SK-N-SH (cell line): ENCODE data around the gene OR2AT4. TPM values are rescaled to one million over a fixed set of nuclear protein-coding genes. Genes with fewer than 3 reads are reported as not detected.

ENCODE experiments used
- CTCF ChIA-PET: fragments of 300-600, 350-600 bp; formaldehyde crosslinking; extraction: SDS; loops from one replicate; lab custom pipeline; 2021; lab: Yijun Ruan, JAX
- POLR2A ChIA-PET: fragments of 350-600 bp; sonication (Branson Sonifier 250); formaldehyde crosslinking; extraction: SDS; loops from one replicate; lab custom pipeline; 2020; ENCODE audit warnings: antibody characterized with exemption, inconsistent platforms; lab: Yijun Ruan, JAX
- DNase-seq: peaks from one replicate; pipeline ENCODE4 v3.0.0; 2012
- H2AFZ ChIP-seq: fragments of 200-600 bp; sonication (generic); 2 replicates; pipeline ENCODE4 v1.8.1; 2016; ENCODE audit warnings: antibody characterized with exemption, mild to moderate bottlenecking, low read depth
- H3F3A ChIP-seq: fragments of 200-600 bp; sonication (generic); replicated peaks from 2 replicates; pipeline ENCODE3; 2016; ENCODE audit warnings: antibody characterized with exemption, mild to moderate bottlenecking; ENCODE audit not compliant: insufficient read depth
- H3K27ac ChIP-seq, 2 experiments: fragments of 200-500 bp in 1 of 2; fragments of 200-600 bp in 1 of 2; sonication (Bioruptor generic) in 1 of 2; sonication (generic), shearing (Covaris generic) in 1 of 2; 2 replicates each; pipeline versions ENCODE4 v1.5.1 to v1.6.1; 2014 to 2016; ENCODE audit warnings: low read depth in 2 of 2, inconsistent platforms in 1 of 2, low read length in 1 of 2, mild to moderate bottlenecking in 1 of 2, mixed read lengths in 1 of 2
- H3K27me3 ChIP-seq: fragments of 200-600 bp; sonication (generic), shearing (Covaris generic); 2 replicates; pipeline ENCODE4 v1.6.1; 2016; ENCODE audit warnings: mixed run types; ENCODE audit not compliant: insufficient read depth
- H3K36me3 ChIP-seq, 2 experiments: fragments of 200-500 bp in 1 of 2; fragments of 200-600 bp in 1 of 2; sonication (Bioruptor generic) in 1 of 2; sonication (generic) in 1 of 2; replicated peaks in 1 of 2; 2 replicates each; pipeline versions ENCODE3 to v1.5.1; 2014 to 2016; ENCODE audit warnings: low read length in 1 of 2, mild to moderate bottlenecking in 1 of 2; ENCODE audit not compliant: insufficient read depth in 2 of 2, control insufficient read depth in 1 of 2
- H3K4me1 ChIP-seq, 2 experiments: fragments of 200-500 bp in 1 of 2; fragments of 200-600 bp in 1 of 2; sonication (Bioruptor generic) in 1 of 2; sonication (generic), shearing (Covaris generic) in 1 of 2; 2 replicates each; pipeline versions ENCODE4 v1.5.1 to v1.6.1; 2014 to 2016; ENCODE audit warnings: low read depth in 1 of 2, low read length in 1 of 2, mixed run types in 1 of 2; ENCODE audit not compliant: insufficient read depth in 2 of 2, control insufficient read depth in 1 of 2
- H3K4me2 ChIP-seq: fragments of 200-600 bp; sonication (generic), shearing (Covaris generic); 2 replicates; pipeline ENCODE4 v1.6.1; 2017; ENCODE audit warnings: mixed run types
- H3K4me3 ChIP-seq, 2 experiments: fragments of 200-500 bp in 1 of 2; fragments of 200-600 bp in 1 of 2; sonication (Bioruptor generic) in 1 of 2; sonication (generic), shearing (Covaris generic) in 1 of 2; 2 replicates each; pipeline versions ENCODE4 v1.5.1 to v1.8.1; 2014 to 2016; ENCODE audit warnings: low read depth in 2 of 2, inconsistent platforms in 1 of 2, low read length in 1 of 2, mild to moderate bottlenecking in 1 of 2, mixed read lengths in 1 of 2, moderate library complexity in 1 of 2
- H3K79me2 ChIP-seq: fragments of 200-600 bp; sonication (generic); 2 replicates; pipeline ENCODE4 v1.8.1; 2017; ENCODE audit warnings: mild to moderate bottlenecking; ENCODE audit not compliant: insufficient read depth
- H3K9ac ChIP-seq: fragments of 200-600 bp; sonication (generic); 2 replicates; pipeline ENCODE4 v1.6.1; 2017; ENCODE audit warnings: mixed run types
- H3K9me2 ChIP-seq: fragments of 200-600 bp; sonication (generic); 2 replicates; pipeline ENCODE4 v1.6.1; 2017; ENCODE audit warnings: mixed run types
- H3K9me3 ChIP-seq: fragments of 200-600 bp; sonication (generic); 2 replicates; pipeline ENCODE4 v1.6.1; 2017; ENCODE audit warnings: mixed run types, mild to moderate bottlenecking, moderate library complexity
- H4K20me1 ChIP-seq: fragments of 200-600 bp; sonication (generic); 2 replicates; pipeline ENCODE4 v1.6.1; 2017; ENCODE audit warnings: mild to moderate bottlenecking, mixed run types; ENCODE audit not compliant: insufficient read depth
- CHD2 ChIP-seq: fragments of 150-350 bp; IDR thresholded peaks from 2 replicates; pipeline ENCODE4 v1.6.1; 2018; ENCODE audit warnings: low read length; ENCODE audit not compliant: partially characterized antibody
- FOXM1 ChIP-seq: IDR thresholded peaks from 2 replicates; pipeline ENCODE4 v1.4.0; 2012; ENCODE audit warnings: low read depth, mild to moderate bottlenecking
- MEF2A ChIP-seq: IDR thresholded peaks from 2 replicates; pipeline ENCODE4 v1.4.0; 2012; ENCODE audit warnings: low read depth, borderline replicate concordance
- MXI1 ChIP-seq: IDR thresholded peaks from 2 replicates; pipeline ENCODE4 v1.6.1; 2012; ENCODE audit warnings: mild to moderate bottlenecking, low read depth, low read length, improper control_type of control experiment
- NFIC ChIP-seq: IDR thresholded peaks from 2 replicates; pipeline ENCODE4 v1.4.0; 2012; ENCODE audit warnings: borderline replicate concordance
- NRF1 ChIP-seq: IDR thresholded peaks from 2 replicates; pipeline ENCODE4 v1.6.1; 2012; ENCODE audit warnings: low read depth, mild to moderate bottlenecking, low read length
- POLR2AphosphoS5 ChIP-seq: IDR thresholded peaks from 2 replicates; pipeline ENCODE4 v1.6.1; 2012; ENCODE audit warnings: low read depth, low read length
- RAD21 ChIP-seq: IDR thresholded peaks from 2 replicates; pipeline ENCODE4 v1.6.1; 2012; ENCODE audit warnings: mild to moderate bottlenecking, low read length
- RXRA ChIP-seq: IDR thresholded peaks from 2 replicates; pipeline ENCODE4 v1.4.0; 2012; ENCODE audit warnings: low read depth, mild to moderate bottlenecking, borderline replicate concordance
- SMC3 ChIP-seq: IDR thresholded peaks from 2 replicates; pipeline ENCODE4 v1.6.1; 2012; ENCODE audit warnings: low read depth, low read length, improper control_type of control experiment
- WGBS: methylation state at CpG from one replicate; pipeline ENCODE4 v1.1.6; 2017; ENCODE audit warnings: low lambda C conversion rate; 5-methylcytosine and 5-hydroxymethylcytosine counted together
- polyA plus RNA-seq, 3 experiments: library from polyadenylated mRNA; depleted of rRNA; stranded (reverse); fragments of >200 nt; gene quantifications; 2 replicates each; pipeline ENCODE4 v1.2.3, GENCODE V29; 2012
- TF ChIP-seq, protein P1 (sequence below): IDR thresholded peaks from 2 replicates; pipeline ENCODE4 v1.6.1; 2012; ENCODE audit warnings: mild to moderate bottlenecking, low read depth, low read length, moderate library complexity
- TF ChIP-seq, protein P2 (sequence below): fragments of 200-600 bp; sonication (generic); IDR thresholded peaks from 2 replicates; pipeline ENCODE4 v1.6.1; 2017; ENCODE audit warnings: antibody characterized with exemption, mild to moderate bottlenecking, moderate library complexity
- TF ChIP-seq, protein P3 (sequence below): fragments of 150-350 bp; IDR thresholded peaks from 2 replicates; pipeline ENCODE4 v1.6.1; 2016; ENCODE audit warnings: mild to moderate bottlenecking, low read depth, low read length
- TF ChIP-seq, protein P4 (sequence below): IDR thresholded peaks from 2 replicates; pipeline ENCODE4 v1.4.0; 2012; ENCODE audit warnings: low read depth, borderline replicate concordance

OR2AT4 gene
- polyA plus RNA-seq, 1 of the 3 experiments (the other 2 are of a cell fraction): not detected

DNA sequence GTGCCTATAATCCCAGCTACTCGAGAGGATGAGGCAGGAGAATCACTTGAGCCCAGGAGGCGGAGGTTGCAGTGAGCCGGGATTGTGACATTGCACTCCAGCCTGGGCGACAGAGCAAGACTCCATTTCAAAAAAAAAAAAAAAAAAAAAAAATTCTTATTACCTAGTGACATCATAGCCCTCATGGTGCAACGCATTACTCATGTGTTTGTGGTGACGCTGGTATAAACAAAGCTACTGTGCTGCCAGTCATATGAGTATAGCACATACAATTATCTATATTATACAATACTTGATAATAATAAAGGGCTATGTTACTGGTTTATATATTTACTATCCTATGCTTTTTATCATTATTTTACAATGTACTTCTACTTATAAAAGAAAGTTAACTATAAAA, 41.2 kb downstream of the OR2AT4 start:
- no peak overlapping the region for H3K9ac ChIP-seq
- no peak overlapping the region for H3K4me2 ChIP-seq
- no peaks in the 10 kb centered on the region for H4K20me1 ChIP-seq
- H3K27me3 ChIP-seq: no peaks in the 10 kb centered on the region
- no peak overlapping the region for H2AFZ ChIP-seq
- H3K79me2 ChIP-seq: no peaks in the 10 kb centered on the region
- DNase-seq: no peak
- TF ChIP-seq CHD2 (no peak), NFIC (no peak), POLR2AphosphoS5 (no peak), SMC3 (no peak), MEF2A (no peak), RXRA (no peak), FOXM1 (no peak)
- TF ChIP-seq, protein P1, sequence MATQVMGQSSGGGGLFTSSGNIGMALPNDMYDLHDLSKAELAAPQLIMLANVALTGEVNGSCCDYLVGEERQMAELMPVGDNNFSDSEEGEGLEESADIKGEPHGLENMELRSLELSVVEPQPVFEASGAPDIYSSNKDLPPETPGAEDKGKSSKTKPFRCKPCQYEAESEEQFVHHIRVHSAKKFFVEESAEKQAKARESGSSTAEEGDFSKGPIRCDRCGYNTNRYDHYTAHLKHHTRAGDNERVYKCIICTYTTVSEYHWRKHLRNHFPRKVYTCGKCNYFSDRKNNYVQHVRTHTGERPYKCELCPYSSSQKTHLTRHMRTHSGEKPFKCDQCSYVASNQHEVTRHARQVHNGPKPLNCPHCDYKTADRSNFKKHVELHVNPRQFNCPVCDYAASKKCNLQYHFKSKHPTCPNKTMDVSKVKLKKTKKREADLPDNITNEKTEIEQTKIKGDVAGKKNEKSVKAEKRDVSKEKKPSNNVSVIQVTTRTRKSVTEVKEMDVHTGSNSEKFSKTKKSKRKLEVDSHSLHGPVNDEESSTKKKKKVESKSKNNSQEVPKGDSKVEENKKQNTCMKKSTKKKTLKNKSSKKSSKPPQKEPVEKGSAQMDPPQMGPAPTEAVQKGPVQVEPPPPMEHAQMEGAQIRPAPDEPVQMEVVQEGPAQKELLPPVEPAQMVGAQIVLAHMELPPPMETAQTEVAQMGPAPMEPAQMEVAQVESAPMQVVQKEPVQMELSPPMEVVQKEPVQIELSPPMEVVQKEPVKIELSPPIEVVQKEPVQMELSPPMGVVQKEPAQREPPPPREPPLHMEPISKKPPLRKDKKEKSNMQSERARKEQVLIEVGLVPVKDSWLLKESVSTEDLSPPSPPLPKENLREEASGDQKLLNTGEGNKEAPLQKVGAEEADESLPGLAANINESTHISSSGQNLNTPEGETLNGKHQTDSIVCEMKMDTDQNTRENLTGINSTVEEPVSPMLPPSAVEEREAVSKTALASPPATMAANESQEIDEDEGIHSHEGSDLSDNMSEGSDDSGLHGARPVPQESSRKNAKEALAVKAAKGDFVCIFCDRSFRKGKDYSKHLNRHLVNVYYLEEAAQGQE: no peak
- TF ChIP-seq, protein P2, sequence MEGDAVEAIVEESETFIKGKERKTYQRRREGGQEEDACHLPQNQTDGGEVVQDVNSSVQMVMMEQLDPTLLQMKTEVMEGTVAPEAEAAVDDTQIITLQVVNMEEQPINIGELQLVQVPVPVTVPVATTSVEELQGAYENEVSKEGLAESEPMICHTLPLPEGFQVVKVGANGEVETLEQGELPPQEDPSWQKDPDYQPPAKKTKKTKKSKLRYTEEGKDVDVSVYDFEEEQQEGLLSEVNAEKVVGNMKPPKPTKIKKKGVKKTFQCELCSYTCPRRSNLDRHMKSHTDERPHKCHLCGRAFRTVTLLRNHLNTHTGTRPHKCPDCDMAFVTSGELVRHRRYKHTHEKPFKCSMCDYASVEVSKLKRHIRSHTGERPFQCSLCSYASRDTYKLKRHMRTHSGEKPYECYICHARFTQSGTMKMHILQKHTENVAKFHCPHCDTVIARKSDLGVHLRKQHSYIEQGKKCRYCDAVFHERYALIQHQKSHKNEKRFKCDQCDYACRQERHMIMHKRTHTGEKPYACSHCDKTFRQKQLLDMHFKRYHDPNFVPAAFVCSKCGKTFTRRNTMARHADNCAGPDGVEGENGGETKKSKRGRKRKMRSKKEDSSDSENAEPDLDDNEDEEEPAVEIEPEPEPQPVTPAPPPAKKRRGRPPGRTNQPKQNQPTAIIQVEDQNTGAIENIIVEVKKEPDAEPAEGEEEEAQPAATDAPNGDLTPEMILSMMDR: no peak
- TF ChIP-seq, protein P3, sequence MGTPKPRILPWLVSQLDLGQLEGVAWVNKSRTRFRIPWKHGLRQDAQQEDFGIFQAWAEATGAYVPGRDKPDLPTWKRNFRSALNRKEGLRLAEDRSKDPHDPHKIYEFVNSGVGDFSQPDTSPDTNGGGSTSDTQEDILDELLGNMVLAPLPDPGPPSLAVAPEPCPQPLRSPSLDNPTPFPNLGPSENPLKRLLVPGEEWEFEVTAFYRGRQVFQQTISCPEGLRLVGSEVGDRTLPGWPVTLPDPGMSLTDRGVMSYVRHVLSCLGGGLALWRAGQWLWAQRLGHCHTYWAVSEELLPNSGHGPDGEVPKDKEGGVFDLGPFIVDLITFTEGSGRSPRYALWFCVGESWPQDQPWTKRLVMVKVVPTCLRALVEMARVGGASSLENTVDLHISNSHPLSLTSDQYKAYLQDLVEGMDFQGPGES: no peak
- H3K9me2 ChIP-seq: no peaks in the 10 kb centered on the region
- 49% methylated on average over 6 of the region's 6 CpGs for WGBS
- H3K36me3 ChIP-seq: no peaks in the 10 kb centered on the region
- peaks cover 12% of the 10 kb centered on the region for H3K9me3 ChIP-seq
- H3K4me3 ChIP-seq: no peak overlapping the region
- no peaks in the 10 kb centered on the region for H3K4me1 ChIP-seq
- no peaks in the 10 kb centered on the region for H3F3A ChIP-seq
- ChIA-PET CTCF (interaction anchor here (1.0 to 1.9 kb wide), 2 partner anchors 33 to 149 kb away, joined by 5 to 6 read pairs; no protein-coding TSS in a partner anchor), POLR2A (no interaction called here)
- no peak overlapping the region for H3K27ac ChIP-seq

DNA sequence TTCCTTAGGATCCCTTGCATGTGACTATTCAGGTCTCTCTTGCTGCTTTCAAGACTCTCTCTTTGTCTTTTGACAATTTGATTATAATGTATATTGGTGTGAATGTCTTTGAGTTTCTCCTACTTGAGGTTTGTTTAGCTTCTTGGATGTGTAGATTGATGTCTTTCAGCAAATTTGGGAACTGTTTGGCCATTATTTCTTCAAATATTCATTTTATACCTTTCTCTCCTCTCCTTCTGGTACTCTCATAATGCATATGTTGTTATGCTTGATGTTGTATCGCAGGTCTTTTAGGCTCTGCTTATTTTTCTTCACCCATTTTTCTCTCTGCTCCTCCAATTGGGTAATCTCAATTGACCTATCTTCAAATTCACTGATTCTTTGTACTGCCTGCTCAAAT, 44.2 kb downstream of the OR2AT4 start:
- no peaks in the 10 kb centered on the region for H3K4me1 ChIP-seq
- ChIA-PET CTCF (interaction anchor here (1.0 to 2.2 kb wide), 3 partner anchors 15 to 88 kb away, joined by 3 to 11 read pairs (median 4); no protein-coding TSS in a partner anchor), POLR2A (no interaction called here)
- H3K36me3 ChIP-seq: no peaks in the 10 kb centered on the region
- H3K9ac ChIP-seq: no peak overlapping the region
- WGBS: 0% methylated on average over 1 of the region's 1 CpG
- H3K27me3 ChIP-seq: no peaks in the 10 kb centered on the region
- H3K4me2 ChIP-seq: no peak overlapping the region
- no peaks in the 10 kb centered on the region for H4K20me1 ChIP-seq
- no peak overlapping the region for H3K4me3 ChIP-seq
- H3K9me2 ChIP-seq: no peaks in the 10 kb centered on the region
- H3K27ac ChIP-seq: no peak overlapping the region
- peaks cover 12% of the 10 kb centered on the region for H3K9me3 ChIP-seq
- DNase-seq: no peak
- H3K79me2 ChIP-seq: no peaks in the 10 kb centered on the region
- no peak overlapping the region for H2AFZ ChIP-seq
- H3F3A ChIP-seq: no peaks in the 10 kb centered on the region
- TF ChIP-seq CHD2 (no peak), MXI1 (no peak), NRF1 (no peak), FOXM1 (no peak), RAD21 (no peak), NFIC (no peak)
- TF ChIP-seq, protein P3: no peak
- TF ChIP-seq, protein P4, sequence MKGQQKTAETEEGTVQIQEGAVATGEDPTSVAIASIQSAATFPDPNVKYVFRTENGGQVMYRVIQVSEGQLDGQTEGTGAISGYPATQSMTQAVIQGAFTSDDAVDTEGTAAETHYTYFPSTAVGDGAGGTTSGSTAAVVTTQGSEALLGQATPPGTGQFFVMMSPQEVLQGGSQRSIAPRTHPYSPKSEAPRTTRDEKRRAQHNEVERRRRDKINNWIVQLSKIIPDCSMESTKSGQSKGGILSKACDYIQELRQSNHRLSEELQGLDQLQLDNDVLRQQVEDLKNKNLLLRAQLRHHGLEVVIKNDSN: no peak
